A172 (cell line): ENCODE data around the gene ACOX2. TPM values are rescaled to one million over a fixed set of nuclear protein-coding genes. Genes with fewer than 3 reads are reported as not detected.

Experiments
- DNase-seq: peaks from one replicate; pipeline ENCODE4 v3.0.0-alpha.2; 2015; ENCODE audit warnings: low spot score
- total RNA-seq: library from RNA; depleted of rRNA; stranded (reverse); fragments of >200 nt; shearing (Covaris generic); gene quantifications from 2 replicates; pipeline ENCODE4 v1.2.3, GENCODE V29; 2014; rRNA removed

The ACOX2 gene
- total RNA-seq = 2.2 and 5.4 TPM in 2 replicates

- DNase-seq = no peak
Measured at GRCh38 chr3:58536501-58537411, at the start of gene ACOX2. ACOX2 (minus strand) TSS chr3:58537190; CDS start chr3:58535106, 2,084 bp downstream.

GRCh38 chr3:58585994-58586393, 49.0 kb upstream of the ACOX2 start:
- DNase-seq = no peak

- peak; percentile 48 for DNase-seq
Measured at GRCh38 chr3:58585005-58585786, 48.2 kb upstream of the ACOX2 start.

- no peak for DNase-seq
Measured at GRCh38 chr3:58584690-58585004, 47.7 kb upstream of the ACOX2 start.

- DNase-seq = no peak
Measured at GRCh38 chr3:58581328-58582091, 44.5 kb upstream of the ACOX2 start.

DNA sequence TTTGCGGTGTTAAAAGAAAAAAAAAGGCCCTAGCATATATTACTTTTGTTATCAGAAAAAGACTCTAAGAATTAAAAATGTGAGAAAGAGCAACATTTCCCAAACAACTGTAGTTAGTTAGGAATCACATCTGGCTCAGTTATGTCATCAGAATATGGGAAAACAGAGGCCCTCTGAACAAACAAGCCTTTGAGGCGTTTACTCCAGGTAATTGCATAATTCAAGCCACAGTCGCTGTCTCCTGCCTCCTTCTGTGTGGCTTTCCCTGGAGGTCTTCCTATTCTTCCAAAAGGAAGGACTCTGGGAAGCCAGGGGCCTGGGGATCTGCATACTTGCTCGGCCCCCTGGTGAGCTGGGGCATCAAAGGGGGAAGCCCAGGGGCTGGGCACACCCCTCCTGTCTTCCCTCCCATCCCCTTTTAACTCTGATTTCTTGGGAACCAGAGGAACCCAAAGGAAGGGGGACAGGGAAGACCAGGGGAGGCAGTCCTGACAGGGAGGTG, 43.9 kb upstream of the ACOX2 start:
- DNase-seq = no peak

DNA sequence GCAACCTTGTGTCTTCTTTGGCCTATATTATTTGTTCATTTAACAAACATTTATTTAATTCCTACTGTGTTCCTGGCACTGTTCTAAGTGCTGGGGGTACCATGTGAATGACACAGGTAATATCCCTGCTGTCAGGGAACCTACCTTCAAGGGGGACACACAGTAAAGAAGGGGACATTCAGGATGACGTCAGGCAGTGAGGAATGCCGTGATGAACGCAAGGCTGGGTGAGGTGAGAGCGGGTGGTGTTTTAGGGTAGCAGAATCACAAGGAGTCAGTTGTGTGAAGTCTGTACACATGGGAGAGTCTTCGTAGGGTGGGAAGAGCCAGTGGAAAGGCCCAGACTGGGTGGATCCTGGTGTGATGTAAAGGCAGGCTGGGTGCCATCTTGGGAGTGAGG, 41.9 kb upstream of the ACOX2 start:
- DNase-seq = no peak

GRCh38 chr3:58577269-58577821, 40.4 kb upstream of the ACOX2 start, which contains the start of gene FAM107A:
FAM107A (minus strand) TSS chr3:58577391; CDS start chr3:58569860, 7,531 bp downstream.
- no peak for DNase-seq

DNA sequence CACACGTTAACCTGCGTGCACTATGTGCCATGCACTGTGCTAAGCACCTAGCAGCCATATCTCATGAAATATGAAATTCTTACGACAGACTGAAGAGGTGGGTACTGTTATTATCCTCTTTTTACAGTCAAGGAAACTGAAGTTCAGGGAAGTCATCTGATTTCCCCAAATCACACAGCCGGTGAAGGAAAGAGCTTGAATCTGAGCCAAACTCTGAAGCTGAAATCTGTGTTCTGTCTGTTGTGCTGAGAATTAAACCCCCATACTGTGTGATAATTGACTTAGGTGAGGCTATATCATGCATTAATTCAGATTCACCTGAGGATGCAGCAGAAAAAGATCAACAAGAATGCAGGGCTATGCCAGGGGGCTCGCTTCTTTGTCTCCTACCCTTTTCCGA, 39.7 kb upstream of the ACOX2 start:
- no peak for DNase-seq

DNA sequence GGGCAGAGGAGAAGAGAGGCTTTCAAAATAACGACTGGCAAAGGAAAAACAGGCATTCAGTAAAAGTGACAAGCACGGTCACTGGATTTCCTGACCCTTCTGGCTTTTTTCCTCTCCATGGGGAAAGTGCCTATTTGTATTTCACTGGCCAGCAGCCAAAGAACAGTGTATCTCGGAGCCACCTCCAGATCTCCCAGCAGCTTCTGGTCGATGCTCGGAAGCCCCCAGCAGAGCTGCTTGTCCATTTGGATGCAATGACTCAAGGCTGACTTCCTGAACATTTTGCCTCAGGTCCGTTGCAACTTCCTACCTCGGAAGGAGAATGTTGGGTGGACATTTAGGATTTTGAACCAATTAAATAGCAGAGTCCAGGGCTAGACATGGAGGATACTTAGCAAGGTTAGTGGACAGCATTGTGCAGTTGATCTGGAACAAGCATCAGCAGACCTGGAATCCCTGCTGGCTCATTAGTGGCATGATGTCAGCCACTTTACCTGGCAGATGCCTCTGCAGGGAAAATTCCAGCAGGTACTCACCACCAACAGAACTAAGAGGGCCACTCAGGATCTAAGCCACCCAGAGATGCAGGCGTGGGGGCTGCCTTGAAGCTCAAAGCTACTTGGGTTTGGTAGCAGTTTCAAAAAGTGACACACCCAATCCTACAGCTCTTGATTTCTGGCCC, 39.1 kb upstream of the ACOX2 start:
- DNase-seq = no peak

- DNase-seq = no peak
Measured at GRCh38 chr3:58574682-58575081, 37.7 kb upstream of the ACOX2 start.

DNA sequence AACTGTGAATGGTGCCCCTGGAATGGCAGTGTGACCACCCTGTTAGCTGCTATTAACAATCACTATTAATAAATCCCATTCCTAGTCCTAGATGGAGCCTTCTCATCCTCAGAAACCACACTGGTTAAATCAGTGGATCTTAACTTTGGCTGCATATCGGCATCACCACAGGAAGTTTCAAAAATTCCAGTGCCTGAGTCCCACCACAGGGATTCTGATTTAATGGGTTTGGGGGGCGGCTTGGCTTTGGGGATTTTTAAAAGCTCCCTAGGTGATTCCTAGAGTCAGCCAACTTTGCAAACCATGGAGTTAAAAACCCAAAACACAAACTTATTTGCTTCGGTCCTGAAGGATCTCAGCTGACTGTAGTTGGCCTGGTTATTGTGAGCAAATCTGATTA, 37.1 kb upstream of the ACOX2 start:
- no peak for DNase-seq

- no peak for DNase-seq
Measured at GRCh38 chr3:58573640-58574039, 36.6 kb upstream of the ACOX2 start.

DNA sequence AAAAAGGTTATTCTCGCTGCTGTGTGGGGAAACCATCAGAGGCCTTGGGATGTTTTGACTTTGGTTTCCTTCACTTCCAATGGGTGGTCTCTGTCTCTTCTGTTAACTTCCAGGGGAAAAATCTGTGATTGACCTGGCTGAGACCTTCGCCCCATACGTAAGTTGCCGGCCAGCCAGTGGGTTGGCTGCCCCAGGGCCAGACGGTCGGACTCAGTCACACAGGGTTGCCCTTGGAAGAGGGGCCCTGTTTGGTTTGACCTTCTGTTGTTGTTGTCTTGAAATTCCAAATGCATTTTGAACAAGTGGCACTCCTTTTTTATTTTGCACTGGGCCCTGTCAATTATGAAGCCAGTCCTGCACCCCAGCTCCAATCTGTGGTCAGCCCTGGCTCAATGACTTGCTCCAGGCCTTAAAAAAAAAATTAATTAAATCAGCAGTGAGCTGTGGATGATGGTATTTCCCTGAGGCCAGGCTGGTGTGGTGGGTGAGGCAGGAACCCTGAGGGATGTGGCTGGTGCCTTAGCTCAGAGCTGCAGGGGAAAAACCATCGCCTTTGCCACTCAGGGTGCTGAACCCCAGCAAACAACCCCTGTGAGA, 35.7 kb upstream of the ACOX2 start:
- no peak for DNase-seq

- DNase-seq = no peak
Measured at GRCh38 chr3:58572013-58572633, 35.1 kb upstream of the ACOX2 start.

DNA sequence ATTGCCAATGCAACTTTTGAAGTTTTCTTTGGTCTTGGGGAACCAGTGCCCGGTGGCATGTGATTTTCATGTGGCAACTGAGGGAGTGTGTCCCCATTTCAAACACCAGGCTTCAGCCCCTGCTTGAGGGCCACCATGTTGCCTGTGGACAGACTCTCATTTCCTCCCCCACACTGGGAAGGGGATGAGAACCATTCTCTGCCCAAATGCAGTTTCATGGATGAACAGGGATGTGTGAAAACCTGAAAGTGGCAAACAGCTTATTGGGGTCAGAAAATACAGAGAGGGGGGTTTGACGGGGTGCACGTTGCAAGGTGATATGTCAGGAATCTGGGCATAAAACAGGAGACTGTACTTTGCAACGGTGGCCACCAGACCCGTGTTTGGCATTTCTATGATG, 33.9 kb upstream of the ACOX2 start:
- no peak for DNase-seq

DNA sequence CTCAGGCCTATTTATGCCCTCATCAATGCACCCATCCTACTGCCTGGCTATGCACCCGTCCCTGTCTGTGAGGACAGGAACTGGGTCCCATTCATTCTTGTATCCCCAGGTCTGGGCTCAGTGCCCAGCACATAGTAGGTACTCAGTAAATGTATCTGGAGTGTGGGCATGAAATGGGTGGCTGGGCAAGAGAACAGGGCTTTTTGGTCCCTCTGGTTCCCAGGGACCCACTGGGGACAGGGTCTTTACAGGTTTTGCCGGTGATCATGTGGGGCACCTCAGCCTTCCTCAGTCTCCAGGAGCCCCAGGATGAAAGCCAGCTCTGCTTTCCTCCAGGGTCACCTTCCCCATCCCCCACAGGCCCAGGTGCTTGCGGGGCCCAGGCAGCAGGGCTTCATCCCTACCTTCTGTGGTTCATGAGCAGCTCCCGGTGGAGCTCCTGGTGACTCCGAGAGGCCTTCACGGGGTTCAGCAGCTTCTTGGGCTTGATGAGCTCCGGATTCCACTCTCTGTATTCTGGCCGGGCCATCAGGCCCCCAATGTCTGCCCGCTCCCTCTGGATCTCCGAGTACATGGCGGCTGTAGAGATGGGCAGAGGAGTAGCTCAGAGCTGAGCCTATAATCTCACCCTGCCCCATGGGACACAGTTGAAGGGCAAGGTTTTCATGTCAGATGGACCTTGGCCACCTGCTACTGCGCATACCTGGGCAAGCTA, 32.5 kb upstream of the ACOX2 start:
- no peak for DNase-seq

DNA sequence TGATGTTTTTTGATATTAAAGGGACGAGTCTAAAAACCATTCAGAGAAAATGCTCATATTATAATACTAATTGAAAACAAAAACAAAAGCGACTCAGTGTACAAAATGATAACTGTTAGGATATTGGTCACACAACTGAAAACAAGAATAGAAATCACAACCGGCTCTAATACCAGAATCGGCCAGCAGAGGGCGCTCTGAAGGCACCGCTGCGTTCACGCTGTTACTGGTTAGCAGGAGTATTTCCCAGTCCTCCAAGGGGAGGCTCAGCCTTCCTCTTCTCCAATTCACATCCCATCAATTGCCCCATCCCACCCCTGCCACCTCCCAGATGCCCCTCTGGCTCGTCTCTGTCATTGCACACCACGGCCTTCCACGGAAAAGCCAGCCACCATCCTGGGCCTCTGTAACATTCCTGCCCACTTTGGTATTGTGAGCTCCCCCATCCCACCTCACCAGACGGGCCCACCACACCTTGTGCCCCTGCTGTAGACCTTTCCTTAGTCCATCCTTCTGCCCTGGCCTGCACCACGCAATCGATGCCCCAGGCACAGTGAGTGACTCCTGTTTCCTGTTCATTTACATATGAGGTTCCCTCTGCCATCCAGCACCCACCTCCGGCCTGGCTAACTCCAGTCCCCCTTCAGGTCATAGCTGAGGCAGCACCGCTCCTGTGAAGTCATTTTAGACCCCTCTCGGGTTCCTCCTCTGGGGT, 31.7 kb upstream of the ACOX2 start:
- DNase-seq = peak; percentile 50

- no peak for DNase-seq
Measured at GRCh38 chr3:58567251-58567515, 30.2 kb upstream of the ACOX2 start.
